Neural progenitor cell (in vitro differentiated cells): ENCODE results near the gene PANK2.

ENCODE experiments used
- CTCF ChIP-seq: fragments of 200-600 bp; sonication (generic); IDR thresholded peaks from 2 replicates; pipeline ENCODE4 v1.5.1; 2017; ENCODE audit warnings: antibody characterized with exemption, mild to moderate bottlenecking
- EZH2 ChIP-seq: fragments of 200-600 bp; sonication (generic); IDR thresholded peaks from 2 replicates; pipeline ENCODE4 v1.6.1; 2017; ENCODE audit warnings: antibody characterized with exemption, mild to moderate bottlenecking, moderate library complexity
- EZH2phosphoT487 ChIP-seq: fragments of 200-600 bp; sonication (generic); IDR thresholded peaks from 2 replicates; pipeline ENCODE4 v1.6.1; 2017; ENCODE audit warnings: antibody characterized with exemption

- TF ChIP-seq EZH2phosphoT487 (no peak), CTCF (no peak), EZH2 (no peak)
Measured at GRCh38 chr20:3911956-3912355, 22.8 kb downstream of the PANK2 start.
